Neural crest cell (in vitro differentiated cells): ENCODE data around the gene LIPA. TPM values are rescaled to one million over a fixed set of nuclear protein-coding genes. Genes with fewer than 3 reads are reported as not detected.
"Not testable (repeated sequence)": the region's sequence is repeated elsewhere in the genome, so short reads cannot be mapped to it uniquely, and the experiment has no call there.

Experiments
- DNase-seq: peaks from one replicate; pipeline ENCODE4 v3.0.0; 2021; ENCODE audit warnings: low read depth, mixed read lengths, low spot score
- H3K27ac Mint-ChIP-seq: one replicate; pipeline ENCODE4 v1.8.0; 2021; ENCODE audit warnings: mild to moderate bottlenecking, mixed read lengths; ENCODE audit not compliant: unreplicated experiment
- H3K27me3 Mint-ChIP-seq: 2 replicates; pipeline ENCODE4 v1.8.0; 2021; ENCODE audit warnings: low read depth, mild to moderate bottlenecking, mixed read lengths
- H3K36me3 Mint-ChIP-seq: 2 replicates; pipeline ENCODE4 v1.8.0; 2021; ENCODE audit warnings: low read depth, mild to moderate bottlenecking, mixed read lengths
- H3K4me1 Mint-ChIP-seq: 2 replicates; pipeline ENCODE4 v1.8.0; 2021; ENCODE audit warnings: mixed read lengths
- H3K4me3 Mint-ChIP-seq: one replicate; pipeline ENCODE4 v1.8.0; 2021; ENCODE audit warnings: mild to moderate bottlenecking, mixed read lengths
- H3K9me3 Mint-ChIP-seq: 2 replicates; pipeline ENCODE4 v1.8.0; 2021; ENCODE audit warnings: mixed read lengths
- total RNA-seq: library from RNA; stranded (reverse); gene quantifications from 2 replicates; pipeline ENCODE4 v1.2.1, GENCODE V29; 2021
- TF ChIP-seq, protein P1 (sequence below): fragments of 200-600 bp; sonication (generic); conservative IDR thresholded peaks from 2 replicates; pipeline ENCODE4 v1.5.0; 2021; ENCODE audit warnings: antibody characterized with exemption, mild to moderate bottlenecking

LIPA gene
- total RNA-seq, 1 donor from 2014 or later, result 38.1 TPM

- DNase-seq, result no peak
- Mint-ChIP-seq H3K4me1 (peaks cover 10% of the 10 kb centered on the region), H3K27ac (no peak overlapping the region), H3K4me3 (no peak overlapping the region), H3K9me3 (peaks cover 8% of the 10 kb centered on the region), H3K36me3 (peaks cover 13% of the 10 kb centered on the region), H3K27me3 (peaks cover 6% of the 10 kb centered on the region)
- TF ChIP-seq, protein P1, sequence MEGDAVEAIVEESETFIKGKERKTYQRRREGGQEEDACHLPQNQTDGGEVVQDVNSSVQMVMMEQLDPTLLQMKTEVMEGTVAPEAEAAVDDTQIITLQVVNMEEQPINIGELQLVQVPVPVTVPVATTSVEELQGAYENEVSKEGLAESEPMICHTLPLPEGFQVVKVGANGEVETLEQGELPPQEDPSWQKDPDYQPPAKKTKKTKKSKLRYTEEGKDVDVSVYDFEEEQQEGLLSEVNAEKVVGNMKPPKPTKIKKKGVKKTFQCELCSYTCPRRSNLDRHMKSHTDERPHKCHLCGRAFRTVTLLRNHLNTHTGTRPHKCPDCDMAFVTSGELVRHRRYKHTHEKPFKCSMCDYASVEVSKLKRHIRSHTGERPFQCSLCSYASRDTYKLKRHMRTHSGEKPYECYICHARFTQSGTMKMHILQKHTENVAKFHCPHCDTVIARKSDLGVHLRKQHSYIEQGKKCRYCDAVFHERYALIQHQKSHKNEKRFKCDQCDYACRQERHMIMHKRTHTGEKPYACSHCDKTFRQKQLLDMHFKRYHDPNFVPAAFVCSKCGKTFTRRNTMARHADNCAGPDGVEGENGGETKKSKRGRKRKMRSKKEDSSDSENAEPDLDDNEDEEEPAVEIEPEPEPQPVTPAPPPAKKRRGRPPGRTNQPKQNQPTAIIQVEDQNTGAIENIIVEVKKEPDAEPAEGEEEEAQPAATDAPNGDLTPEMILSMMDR, result no peak
Measured at GRCh38 chr10:89255793-89256192, 4.2 kb upstream of the LIPA start.

DNA sequence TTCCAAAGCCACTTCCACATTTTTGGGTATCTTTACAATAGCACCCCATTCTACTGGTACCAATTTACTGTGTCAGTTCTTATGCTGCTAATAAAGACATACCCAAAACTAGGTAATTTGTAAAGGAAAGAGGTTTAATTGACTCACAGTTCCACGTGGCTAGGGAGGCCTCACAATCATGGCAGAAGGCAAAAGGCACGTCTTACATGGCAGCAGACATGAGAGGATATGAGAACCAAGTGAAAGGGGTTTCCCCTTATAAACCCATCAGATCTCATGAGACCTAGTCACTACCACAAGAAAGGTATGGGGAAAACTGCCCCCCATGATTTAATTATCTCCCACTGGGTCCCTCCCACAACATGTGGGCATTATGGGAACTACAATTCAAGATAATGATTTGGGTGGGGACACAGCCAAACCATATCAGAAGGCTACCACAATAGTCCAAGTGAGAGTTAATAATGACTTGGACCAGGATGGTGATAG, 3.6 kb upstream of the LIPA start:
- not testable (repeated sequence) for H3K4me1 Mint-ChIP-seq, H3K27ac Mint-ChIP-seq, H3K4me3 Mint-ChIP-seq, H3K27me3 Mint-ChIP-seq, DNase-seq, H3K9me3 Mint-ChIP-seq
- peaks cover 13% of the 10 kb centered on the region for H3K36me3 Mint-ChIP-seq

- no peak for DNase-seq
- no peaks in the 10 kb centered on the region for H3K27me3 Mint-ChIP-seq
- no peak overlapping the region for H3K4me3 Mint-ChIP-seq
- H3K36me3 Mint-ChIP-seq, result peaks cover 13% of the 10 kb centered on the region
- H3K4me1 Mint-ChIP-seq, result peaks cover 9% of the 10 kb centered on the region
- TF ChIP-seq, protein P1, result no peak
- peaks cover 8% of the 10 kb centered on the region for H3K9me3 Mint-ChIP-seq
- H3K27ac Mint-ChIP-seq, result no peak overlapping the region
Measured at GRCh38 chr10:89252225-89252585, 630 bp upstream of the LIPA start.

GRCh38 chr10:89250865-89251408, 638 bp downstream of the LIPA start:
- Mint-ChIP-seq H3K9me3 (peaks cover 8% of the 10 kb centered on the region), H3K36me3 (peaks cover 13% of the 10 kb centered on the region), H3K27me3 (no peaks in the 10 kb centered on the region), H3K4me1 (peaks cover 9% of the 10 kb centered on the region), H3K27ac (no peak overlapping the region), H3K4me3 (peak overlapping the region; percentile 92)
- DNase-seq, result no peak
- TF ChIP-seq, protein P1, result no peak

- Mint-ChIP-seq H3K27me3 (no peaks in the 10 kb centered on the region), H3K27ac (no peak overlapping the region), H3K9me3 (peaks cover 2% of the 10 kb centered on the region), H3K4me1 (peaks cover 9% of the 10 kb centered on the region), H3K4me3 (no peak overlapping the region), H3K36me3 (peaks cover 7% of the 10 kb centered on the region)
- TF ChIP-seq, protein P1, result no peak
- no peak for DNase-seq
Measured at GRCh38 chr10:89248990-89249389, 2.6 kb downstream of the LIPA start.

- not testable (repeated sequence) for H3K9me3 Mint-ChIP-seq, DNase-seq, H3K27me3 Mint-ChIP-seq, H3K36me3 Mint-ChIP-seq, H3K27ac Mint-ChIP-seq
- peaks cover 14% of the 10 kb centered on the region for H3K4me1 Mint-ChIP-seq
- H3K4me3 Mint-ChIP-seq, result peak overlapping the region; percentile 54
Measured at GRCh38 chr10:89247623-89248022, 4.0 kb downstream of the LIPA start.
